DMS153 treated with DMSO at 0.1 percent for 48 hours (cell line): Measurements from ENCODE around the gene PARD3B.

Experiments
- DNase-seq: peaks from one replicate; lab custom pipeline; 2025; ENCODE audit not compliant: unreplicated experiment; lab: John Stamatoyannopoulos, UW

PARD3B gene

GRCh38 chr2:205232086-205232485, 686.8 kb downstream of the PARD3B start:
- no peak for DNase-seq

DNA sequence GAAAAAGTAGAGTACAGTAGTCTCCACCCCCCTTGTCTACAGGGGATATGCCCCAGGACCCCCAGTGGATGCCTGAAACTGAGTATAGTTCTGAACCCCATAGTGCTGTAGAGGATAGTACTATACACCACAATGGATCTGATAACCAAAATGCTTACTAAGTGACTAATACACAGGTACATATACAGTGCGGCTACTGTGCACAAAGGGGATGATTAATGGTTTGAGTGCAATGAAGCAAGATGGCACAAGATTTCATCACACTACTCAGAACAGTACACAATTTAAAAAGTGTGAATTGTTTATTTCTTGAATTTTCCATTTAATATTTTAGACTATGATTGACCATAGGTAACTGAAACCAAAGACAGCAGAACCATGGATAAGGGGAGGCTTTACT, 690.2 kb downstream of the PARD3B start:
- DNase-seq: no peak

DNA sequence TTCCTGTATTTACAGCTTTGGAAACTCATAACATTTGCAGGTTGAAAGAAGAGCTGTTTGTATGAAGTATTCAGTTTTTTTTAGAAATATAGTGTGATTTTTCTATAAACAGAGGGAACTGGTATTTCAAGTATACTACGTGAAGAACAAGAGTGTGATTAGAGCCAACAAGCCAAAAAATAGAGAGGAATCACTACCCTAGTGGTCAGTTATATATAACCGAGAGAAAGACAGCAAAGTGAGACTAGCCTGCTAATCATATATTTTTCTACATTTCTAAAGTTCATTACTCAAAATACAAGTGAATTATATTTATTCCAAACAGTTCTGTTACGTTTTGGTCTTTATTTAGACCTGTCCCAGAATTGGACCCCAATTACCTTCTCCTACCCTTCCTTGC, 692.2 kb downstream of the PARD3B start:
- no peak for DNase-seq

- DNase-seq: no peak
Observed at GRCh38 chr2:205245001-205245400, 699.7 kb downstream of the PARD3B start.

DNA sequence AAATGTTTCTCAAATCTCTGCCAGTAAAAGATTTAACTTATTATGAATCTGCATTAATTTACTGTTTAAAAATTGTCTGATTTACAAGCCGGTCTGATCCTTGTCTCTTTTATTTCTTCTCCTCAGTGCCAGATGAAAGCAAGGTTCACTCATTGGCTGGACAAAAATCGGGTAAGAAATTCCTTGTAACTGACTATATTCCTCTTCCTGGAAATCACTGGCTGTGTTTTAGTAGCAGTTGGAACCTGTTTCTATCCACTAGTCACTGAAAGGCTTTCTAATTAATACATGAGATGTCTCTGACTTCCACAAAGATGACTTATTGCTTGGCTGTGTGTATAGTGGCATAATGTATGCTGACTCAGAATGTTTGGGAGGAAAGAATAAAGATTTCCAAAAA, 700.4 kb downstream of the PARD3B start:
- no peak for DNase-seq

DNA sequence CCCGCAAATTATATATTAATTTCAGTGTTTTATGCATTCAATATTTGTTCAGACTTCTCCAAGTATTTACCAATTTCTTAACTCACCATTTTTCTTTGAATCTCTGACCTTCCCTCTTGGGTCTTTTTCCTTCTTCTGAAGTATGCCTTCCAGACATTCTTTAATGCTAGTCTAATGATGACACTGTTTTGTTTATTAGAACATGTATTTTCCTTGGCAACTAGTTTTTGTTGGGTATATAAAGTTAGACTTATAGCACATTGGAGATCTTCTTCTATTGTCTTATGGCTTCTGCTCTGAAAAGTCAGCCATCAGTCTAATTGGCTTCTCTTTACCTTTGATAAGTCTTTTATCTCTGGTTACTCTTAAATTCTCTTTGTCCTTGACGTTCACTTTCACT, 713.8 kb downstream of the PARD3B start:
- no peak for DNase-seq

DNA sequence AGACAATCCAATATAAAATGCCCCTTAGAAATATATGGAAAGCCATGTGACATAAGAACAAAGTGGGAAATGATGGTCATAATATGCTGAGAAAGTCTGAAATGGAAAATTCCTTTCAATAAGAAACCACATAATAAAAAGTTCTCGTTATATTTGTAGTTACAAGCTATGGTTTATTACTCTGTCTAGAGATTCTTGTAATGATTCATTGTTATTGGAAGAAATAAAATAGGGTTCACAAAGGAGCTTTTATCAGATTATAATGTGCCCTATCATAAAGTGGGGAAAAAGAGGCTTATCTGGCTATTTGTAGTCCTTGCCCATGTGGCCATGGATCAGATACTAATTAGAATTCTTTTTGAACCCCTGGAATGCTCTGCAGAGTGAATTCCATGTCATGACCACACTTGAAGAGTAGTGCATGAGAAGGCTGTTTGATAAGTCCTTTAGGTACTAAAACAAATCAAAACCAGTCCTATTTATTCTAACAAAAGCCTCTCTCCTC, 716.3 kb downstream of the PARD3B start:
- no peak for DNase-seq

DNA sequence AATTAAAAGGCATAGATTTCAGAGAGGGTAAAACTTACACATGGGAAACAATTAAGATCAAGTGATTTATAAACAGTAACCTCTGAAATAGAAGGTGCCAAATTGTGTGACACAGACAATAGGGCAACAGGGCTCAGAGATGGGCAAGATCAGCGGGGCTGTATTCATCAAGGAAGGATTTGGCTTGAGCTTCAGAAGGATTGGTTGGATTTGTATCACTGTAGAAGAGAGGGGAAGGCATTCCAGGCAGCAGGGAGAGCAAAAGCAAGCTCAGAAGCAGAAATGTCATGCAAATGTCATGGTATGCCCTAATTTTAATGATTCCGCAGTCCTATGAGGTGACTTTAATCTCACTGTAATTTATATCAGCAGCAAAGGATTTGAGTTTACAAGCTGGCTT, 722.0 kb downstream of the PARD3B start:
- DNase-seq: no peak

DNA sequence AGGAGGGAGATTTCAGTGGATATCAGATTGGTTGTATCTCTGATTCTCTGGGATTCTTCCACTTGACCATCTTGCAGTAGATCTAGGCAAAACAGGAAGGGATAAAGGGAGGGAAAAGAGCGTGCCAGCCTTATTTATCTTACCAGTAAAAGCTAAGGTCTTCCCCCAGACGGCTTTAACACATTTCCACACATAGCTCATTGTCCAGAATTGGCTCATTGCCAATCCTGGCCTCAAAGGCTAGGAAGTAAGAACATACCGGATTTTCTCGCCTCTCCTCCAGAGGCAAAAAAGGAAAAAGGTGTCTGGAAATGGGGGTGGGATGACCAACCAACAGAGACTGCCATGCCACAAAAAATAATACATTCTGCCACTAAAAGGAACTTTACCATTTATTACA, 725.4 kb downstream of the PARD3B start:
- DNase-seq: no peak

GRCh38 chr2:205273148-205273547, 727.9 kb downstream of the PARD3B start:
- no peak for DNase-seq

DNA sequence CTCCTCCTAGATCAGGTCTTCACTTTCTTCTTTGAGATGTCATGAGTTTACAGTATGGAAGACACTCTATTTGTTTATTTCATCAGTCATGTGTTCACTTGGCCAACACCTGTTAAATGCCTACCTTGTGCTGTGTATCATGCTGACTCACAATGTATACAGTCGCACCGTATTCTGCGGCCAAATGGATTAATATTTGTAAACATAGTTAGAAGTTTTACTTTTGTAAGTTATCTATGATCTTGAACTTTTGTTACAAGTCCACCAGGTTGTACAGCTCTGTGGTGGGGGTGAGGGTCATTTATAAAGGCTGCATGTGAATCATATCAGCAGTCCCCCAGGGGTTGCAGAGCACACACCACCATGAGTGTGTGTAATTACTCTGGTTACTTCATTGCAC, 728.4 kb downstream of the PARD3B start:
- DNase-seq: no peak

DNA sequence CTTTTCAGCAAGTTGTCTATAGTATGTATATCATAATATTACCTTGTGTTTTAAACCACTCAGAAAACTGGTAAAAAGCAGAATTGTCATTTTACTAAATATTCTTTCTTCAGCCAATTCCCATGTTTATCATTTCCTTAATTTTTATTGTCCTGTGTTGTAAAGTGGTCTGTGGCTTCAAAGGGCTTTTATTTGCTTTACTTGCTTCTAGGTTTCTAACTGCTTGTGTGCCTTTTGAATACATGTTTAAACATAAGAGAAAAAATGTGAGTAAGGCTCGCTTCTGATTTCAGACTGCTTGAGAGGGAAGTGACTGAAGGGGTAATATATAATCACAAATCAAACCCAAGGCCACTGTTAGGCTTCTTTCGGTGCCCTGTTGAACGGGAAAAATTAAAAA, 729.5 kb downstream of the PARD3B start:
- no peak for DNase-seq

- no peak for DNase-seq
Observed at GRCh38 chr2:205276116-205276777, 731.0 kb downstream of the PARD3B start.

GRCh38 chr2:205280596-205281236, 735.4 kb downstream of the PARD3B start:
- peak; percentile 83 for DNase-seq

- DNase-seq: no peak
Observed at GRCh38 chr2:205283736-205284270, 738.5 kb downstream of the PARD3B start.

DNA sequence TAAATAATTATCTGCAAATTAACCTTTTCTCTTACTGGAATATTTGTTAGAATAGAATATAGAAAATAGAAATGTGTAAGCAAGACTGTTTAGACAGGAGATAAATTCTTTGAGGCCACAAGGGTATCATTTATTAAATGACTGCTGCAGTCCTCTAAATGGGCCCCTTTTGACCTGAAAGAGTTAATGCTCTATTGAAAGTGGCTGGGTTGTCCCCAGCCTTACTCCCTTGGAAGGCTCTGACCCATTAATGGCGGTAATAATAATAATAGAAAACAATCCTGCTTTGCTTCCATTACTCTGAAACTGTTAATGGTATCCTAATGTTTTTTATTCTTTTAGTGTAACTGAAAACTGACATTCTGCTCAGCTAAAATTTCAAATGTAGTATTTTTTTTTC, 739.1 kb downstream of the PARD3B start:
- no peak for DNase-seq

DNA sequence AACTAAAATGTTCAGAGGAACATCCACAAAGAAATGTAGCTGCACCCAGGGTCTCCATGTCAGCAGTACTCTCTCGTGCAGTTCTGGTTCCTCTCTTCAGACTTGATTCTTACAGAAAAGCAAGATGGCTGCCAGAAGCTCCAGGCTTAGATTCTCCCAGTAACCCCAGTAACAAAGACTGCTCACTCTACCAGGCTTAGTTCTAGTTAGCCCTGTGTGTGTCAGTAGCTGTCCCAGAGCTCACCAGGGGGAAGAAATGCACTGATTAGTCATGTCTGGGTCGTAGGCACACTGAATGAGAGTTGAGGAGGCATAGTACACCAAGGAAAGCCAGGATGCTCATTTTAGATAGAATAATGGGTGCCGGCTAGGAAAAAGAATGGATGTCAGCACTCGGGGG, 742.0 kb downstream of the PARD3B start:
- no peak for DNase-seq

GRCh38 chr2:205288686-205289085, 743.4 kb downstream of the PARD3B start:
- no peak for DNase-seq

DNA sequence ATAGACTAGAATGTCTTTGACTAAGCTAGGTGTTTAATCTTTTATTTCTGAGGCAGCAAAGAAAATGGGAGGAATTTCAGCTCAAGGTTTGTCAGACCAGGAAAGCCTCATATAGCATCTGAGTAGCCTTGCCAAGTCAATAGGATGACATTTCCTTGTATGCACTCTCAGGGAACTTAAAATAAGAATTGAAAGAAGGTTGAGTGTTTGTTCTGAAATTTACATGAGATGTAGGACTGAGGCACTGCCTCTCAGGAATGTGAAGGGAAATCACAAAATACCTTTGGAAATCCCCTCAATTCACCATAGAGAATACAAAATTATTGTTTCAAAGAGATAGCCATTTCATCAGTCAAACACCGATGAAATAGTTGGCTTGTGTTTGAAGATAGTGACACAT, 745.0 kb downstream of the PARD3B start:
- no peak for DNase-seq

- no peak for DNase-seq
Observed at GRCh38 chr2:205292665-205293295, 747.5 kb downstream of the PARD3B start.

DNA sequence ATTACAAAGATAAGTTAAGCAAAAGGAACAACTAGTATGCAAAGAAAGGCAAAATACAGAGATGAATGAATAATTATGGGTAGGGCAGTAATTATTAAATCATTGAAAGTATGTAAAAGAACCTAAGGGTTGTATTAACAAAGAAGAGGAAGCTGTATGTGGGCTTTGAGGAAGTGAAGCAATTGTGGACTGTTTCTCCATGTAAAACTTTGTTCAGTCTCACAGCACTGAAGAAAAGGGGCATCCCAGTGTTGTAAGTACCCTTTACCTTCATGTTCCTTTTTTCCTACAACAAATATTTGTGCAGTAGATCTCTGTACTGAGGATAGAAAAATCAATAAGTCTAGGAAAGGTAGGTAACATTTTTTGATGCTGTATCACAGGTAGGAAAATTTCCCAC, 748.3 kb downstream of the PARD3B start:
- DNase-seq: no peak

GRCh38 chr2:205296959-205297358, 751.7 kb downstream of the PARD3B start:
- no peak for DNase-seq
